GM12892 (cell line): Measurements from ENCODE around the gene ALG6.
A peak's percentile ranks its signal among the peaks of the same experiment; 100 is the strongest.

Experiments
- DNase-seq: peaks from one replicate; pipeline ENCODE4 v3.0.0; 2011; ENCODE audit not compliant: insufficient read length
- FAIRE-seq: peaks from 2 replicates; lab custom pipeline; 2011; peaks lifted over from hg19 to GRCh38; lab: Jason Lieb, UNC
- POLR2A ChIP-seq: IDR thresholded peaks from 2 replicates; pipeline ENCODE4 v1.6.1; 2011; ENCODE audit warnings: low read depth, low read length, control low read depth
- POLR2AphosphoS5 ChIP-seq: IDR thresholded peaks from 2 replicates; pipeline ENCODE4 v1.6.1; 2011; ENCODE audit warnings: low read depth, low read length, control low read depth
- TAF1 ChIP-seq: IDR thresholded peaks from 2 replicates; pipeline ENCODE4 v1.6.1; 2011; ENCODE audit warnings: low read depth, mild to moderate bottlenecking, control low read depth, low read length, borderline replicate concordance

The ALG6 gene

GRCh38 chr1:63368131-63368530, 704 bp downstream of the ALG6 start:
- peak; percentile 8 for DNase-seq
- peak; percentile 36 for FAIRE-seq
- TF ChIP-seq POLR2A: no peak
- no peak for TF ChIP-seq TAF1
- TF ChIP-seq POLR2AphosphoS5: no peak

- TF ChIP-seq POLR2AphosphoS5 (no peak), POLR2A (no peak)
- no peak for DNase-seq
- no peak for FAIRE-seq
These were observed 12.2 kb downstream of the ALG6 start for GRCh38 chr1:63379583-63379982.

- TF ChIP-seq TAF1 (no peak), POLR2AphosphoS5 (no peak), POLR2A (no peak)
- DNase-seq (no peak), FAIRE-seq (no peak)
These were observed 14.3 kb downstream of the ALG6 start for GRCh38 chr1:63381741-63382140.

GRCh38 chr1:63401945-63402344, 34.5 kb downstream of the ALG6 start:
- TF ChIP-seq TAF1 (no peak), POLR2A (no peak), POLR2AphosphoS5 (no peak)
- DNase-seq (no peak), FAIRE-seq (no peak)

GRCh38 chr1:63403386-63403785, 36.0 kb downstream of the ALG6 start:
- TF ChIP-seq POLR2AphosphoS5: no peak
- TF ChIP-seq TAF1: no peak
- TF ChIP-seq POLR2A: no peak
- no peak for DNase-seq
- no peak for FAIRE-seq

- DNase-seq (no peak), FAIRE-seq (no peak)
- TF ChIP-seq TAF1: no peak
- no peak for TF ChIP-seq POLR2A
- TF ChIP-seq POLR2AphosphoS5: no peak
These were observed 37.6 kb downstream of the ALG6 start for GRCh38 chr1:63405021-63405420.

GRCh38 chr1:63405987-63406386, 38.6 kb downstream of the ALG6 start:
- no peak for FAIRE-seq
- no peak for DNase-seq
- TF ChIP-seq TAF1 (no peak), POLR2A (no peak), POLR2AphosphoS5 (no peak)

GRCh38 chr1:63407002-63407401, 39.6 kb downstream of the ALG6 start:
- TF ChIP-seq POLR2A (no peak), TAF1 (no peak), POLR2AphosphoS5 (no peak)
- DNase-seq: no peak
- FAIRE-seq: no peak

- TF ChIP-seq POLR2A (no peak), TAF1 (no peak), POLR2AphosphoS5 (no peak)
- DNase-seq: no peak
- FAIRE-seq: no peak
These were observed 40.9 kb downstream of the ALG6 start for GRCh38 chr1:63408331-63408730.

GRCh38 chr1:63411066-63411465, 43.6 kb downstream of the ALG6 start:
- DNase-seq (no peak), FAIRE-seq (no peak)
- TF ChIP-seq POLR2AphosphoS5 (no peak), TAF1 (no peak), POLR2A (no peak)

GRCh38 chr1:63413394-63413793, 46.0 kb downstream of the ALG6 start:
- no peak for FAIRE-seq
- TF ChIP-seq TAF1 (no peak), POLR2AphosphoS5 (no peak), POLR2A (no peak)
- DNase-seq: no peak

GRCh38 chr1:63414691-63415365, 47.4 kb downstream of the ALG6 start:
- no peak for FAIRE-seq
- no peak for DNase-seq
- TF ChIP-seq POLR2A (no peak), POLR2AphosphoS5 (no peak), TAF1 (no peak)
